ENCODE data around the gene PRDM16. TPM values are rescaled to one million over a fixed set of nuclear protein-coding genes. Genes with fewer than 3 reads are reported as not detected.

Gene PRDM16
- polyA plus RNA-seq, 1 of the 3 experiments (the other 2 are of a cell fraction): not detected

GRCh38 chr1:3064901-3065300 is 4.1 kb upstream of the PRDM16 start:
- WGBS (ENCODE audit: low lambda C conversion rate): 4% methylated on average over 8 of the region's 9 CpGs
- no peak overlapping the region for H2AFZ ChIP-seq (ENCODE audit: low read depth)
- CTCF ChIA-PET: no interaction called here
- H3K9me3 ChIP-seq: no peaks in the 10 kb centered on the region
- H3K9me2 ChIP-seq: no peaks in the 10 kb centered on the region
- H3K27ac ChIP-seq (ENCODE audit: low read depth in 2 of 2, low read length in 1 of 2): no peak overlapping the region
- H3K27me3 ChIP-seq (ENCODE audit: insufficient read depth): peaks cover 45% of the 10 kb centered on the region
- DNase-seq: no peak
- H3K4me3 ChIP-seq (ENCODE audit: low read depth in 2 of 2, low read length in 1 of 2): no peak overlapping the region
- H3K9ac ChIP-seq: no peak overlapping the region
- no peaks in the 10 kb centered on the region for H3K36me3 ChIP-seq (replicated peaks in 1 of 2; ENCODE audit: control insufficient read depth in 1 of 2, insufficient read depth in 2 of 2, low read length in 1 of 2)
- H4K20me1 ChIP-seq (ENCODE audit: insufficient read depth): no peaks in the 10 kb centered on the region
- no peaks in the 10 kb centered on the region for H3K4me1 ChIP-seq (ENCODE audit: control insufficient read depth in 1 of 2, insufficient read depth in 2 of 2, low read depth in 1 of 2, low read length in 1 of 2)
- TF ChIP-seq, protein P1, sequence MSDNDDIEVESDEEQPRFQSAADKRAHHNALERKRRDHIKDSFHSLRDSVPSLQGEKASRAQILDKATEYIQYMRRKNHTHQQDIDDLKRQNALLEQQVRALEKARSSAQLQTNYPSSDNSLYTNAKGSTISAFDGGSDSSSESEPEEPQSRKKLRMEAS (IDR thresholded peaks at IDR 0.05; ENCODE audit: low read depth): no peak
- TF ChIP-seq CHD2 (IDR thresholded peaks at IDR 0.05; ENCODE audit: low read length, partially characterized antibody) (no peak), FOXM1 (IDR thresholded peaks at IDR 0.05; ENCODE audit: low read depth) (no peak), ELF1 (IDR thresholded peaks at IDR 0.05) (no peak), GATA2 (CRISPR knock-in tag; IDR thresholded peaks at IDR 0.05) (no peak), USF1 (IDR thresholded peaks at IDR 0.05; ENCODE audit: borderline replicate concordance, low read depth) (no peak), FOSL2 (IDR thresholded peaks at IDR 0.05; ENCODE audit: borderline replicate concordance, low read depth) (no peak), TAF1 (IDR thresholded peaks at IDR 0.05; ENCODE audit: borderline replicate concordance, low read depth, low read length) (no peak), RAD21 (IDR thresholded peaks at IDR 0.05; ENCODE audit: low read length) (no peak), TCF12 (IDR thresholded peaks at IDR 0.05) (no peak), SMC3 (IDR thresholded peaks at IDR 0.05; ENCODE audit: low read depth, low read length) (no peak), RXRA (IDR thresholded peaks at IDR 0.05; ENCODE audit: borderline replicate concordance, low read depth) (no peak), FOXJ3 (CRISPR knock-in tag; IDR thresholded peaks at IDR 0.05) (no peak)
- TF ChIP-seq, protein P2, sequence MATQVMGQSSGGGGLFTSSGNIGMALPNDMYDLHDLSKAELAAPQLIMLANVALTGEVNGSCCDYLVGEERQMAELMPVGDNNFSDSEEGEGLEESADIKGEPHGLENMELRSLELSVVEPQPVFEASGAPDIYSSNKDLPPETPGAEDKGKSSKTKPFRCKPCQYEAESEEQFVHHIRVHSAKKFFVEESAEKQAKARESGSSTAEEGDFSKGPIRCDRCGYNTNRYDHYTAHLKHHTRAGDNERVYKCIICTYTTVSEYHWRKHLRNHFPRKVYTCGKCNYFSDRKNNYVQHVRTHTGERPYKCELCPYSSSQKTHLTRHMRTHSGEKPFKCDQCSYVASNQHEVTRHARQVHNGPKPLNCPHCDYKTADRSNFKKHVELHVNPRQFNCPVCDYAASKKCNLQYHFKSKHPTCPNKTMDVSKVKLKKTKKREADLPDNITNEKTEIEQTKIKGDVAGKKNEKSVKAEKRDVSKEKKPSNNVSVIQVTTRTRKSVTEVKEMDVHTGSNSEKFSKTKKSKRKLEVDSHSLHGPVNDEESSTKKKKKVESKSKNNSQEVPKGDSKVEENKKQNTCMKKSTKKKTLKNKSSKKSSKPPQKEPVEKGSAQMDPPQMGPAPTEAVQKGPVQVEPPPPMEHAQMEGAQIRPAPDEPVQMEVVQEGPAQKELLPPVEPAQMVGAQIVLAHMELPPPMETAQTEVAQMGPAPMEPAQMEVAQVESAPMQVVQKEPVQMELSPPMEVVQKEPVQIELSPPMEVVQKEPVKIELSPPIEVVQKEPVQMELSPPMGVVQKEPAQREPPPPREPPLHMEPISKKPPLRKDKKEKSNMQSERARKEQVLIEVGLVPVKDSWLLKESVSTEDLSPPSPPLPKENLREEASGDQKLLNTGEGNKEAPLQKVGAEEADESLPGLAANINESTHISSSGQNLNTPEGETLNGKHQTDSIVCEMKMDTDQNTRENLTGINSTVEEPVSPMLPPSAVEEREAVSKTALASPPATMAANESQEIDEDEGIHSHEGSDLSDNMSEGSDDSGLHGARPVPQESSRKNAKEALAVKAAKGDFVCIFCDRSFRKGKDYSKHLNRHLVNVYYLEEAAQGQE (IDR thresholded peaks at IDR 0.05; ENCODE audit: low read depth, low read length): no peak
- no peak overlapping the region for H3K4me2 ChIP-seq
- POLR2A ChIA-PET: no interaction called here
- no peaks in the 10 kb centered on the region for H3K79me2 ChIP-seq (ENCODE audit: insufficient read depth)
- H3F3A ChIP-seq (replicated peaks; ENCODE audit: insufficient read depth): no peaks in the 10 kb centered on the region

DNA sequence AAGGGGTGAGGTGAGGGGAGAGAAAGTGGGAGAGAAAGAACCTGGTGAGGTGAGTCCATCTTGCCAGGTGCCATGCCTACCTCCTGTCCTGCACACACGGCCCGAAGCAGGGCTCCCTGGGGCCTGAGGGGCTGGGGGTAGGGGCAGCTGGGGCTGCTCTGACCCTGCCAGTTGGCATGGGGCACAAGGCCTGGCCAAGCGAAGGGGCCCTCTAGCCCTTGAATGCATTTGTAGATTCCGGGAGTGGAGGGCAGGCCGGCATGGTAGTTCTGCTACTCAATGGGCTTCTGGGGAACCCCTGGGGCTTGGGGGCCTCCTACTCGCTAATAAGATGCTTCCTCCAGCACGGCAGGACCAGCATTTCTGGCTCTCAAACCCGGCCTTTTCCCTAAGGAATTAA is 3.6 kb upstream of the PRDM16 start:
- H3K27me3 ChIP-seq (ENCODE audit: insufficient read depth): peaks cover 45% of the 10 kb centered on the region
- TF ChIP-seq FOSL2 (IDR thresholded peaks at IDR 0.05; ENCODE audit: borderline replicate concordance, low read depth) (no peak), RXRA (IDR thresholded peaks at IDR 0.05; ENCODE audit: borderline replicate concordance, low read depth) (no peak), MXI1 (IDR thresholded peaks at IDR 0.05; ENCODE audit: low read depth, low read length) (no peak), MEF2A (IDR thresholded peaks at IDR 0.05; ENCODE audit: borderline replicate concordance, low read depth) (no peak), NRF1 (IDR thresholded peaks at IDR 0.05; ENCODE audit: low read depth, low read length) (no peak), IRF3 (IDR thresholded peaks at IDR 0.05; ENCODE audit: low read depth, low read length) (no peak), RFX5 (IDR thresholded peaks at IDR 0.05; ENCODE audit: low read length) (no peak), TAF1 (IDR thresholded peaks at IDR 0.05; ENCODE audit: borderline replicate concordance, low read depth, low read length) (no peak), CTCF (IDR thresholded peaks at IDR 0.05) (no peak), CHD2 (IDR thresholded peaks at IDR 0.05; ENCODE audit: low read length, partially characterized antibody) (no peak), FOXJ3 (CRISPR knock-in tag; IDR thresholded peaks at IDR 0.05) (no peak), EP300 (IDR thresholded peaks at IDR 0.05; ENCODE audit: borderline replicate concordance in 1 of 2, low read depth in 1 of 2, low read length in 1 of 2) (no peak)
- TF ChIP-seq, protein P1 (IDR thresholded peaks at IDR 0.05; ENCODE audit: low read depth): no peak

More for the DNA sequence above, 3.6 kb upstream of the PRDM16 start:
- no peak for DNase-seq
- Histone ChIP-seq H3K27ac (ENCODE audit: low read depth in 2 of 2, low read length in 1 of 2) (no peak overlapping the region), H3K4me1 (ENCODE audit: control insufficient read depth in 1 of 2, insufficient read depth in 2 of 2, low read depth in 1 of 2, low read length in 1 of 2) (no peaks in the 10 kb centered on the region), H3K9me2 (no peaks in the 10 kb centered on the region), H3K36me3 (replicated peaks in 1 of 2; ENCODE audit: control insufficient read depth in 1 of 2, insufficient read depth in 2 of 2, low read length in 1 of 2) (no peaks in the 10 kb centered on the region), H3K9me3 (no peaks in the 10 kb centered on the region), H3K9ac (no peak overlapping the region), H3K4me2 (no peak overlapping the region), H2AFZ (ENCODE audit: low read depth) (no peak overlapping the region), H3K79me2 (ENCODE audit: insufficient read depth) (no peaks in the 10 kb centered on the region), H4K20me1 (ENCODE audit: insufficient read depth) (no peaks in the 10 kb centered on the region), H3F3A (replicated peaks; ENCODE audit: insufficient read depth) (no peaks in the 10 kb centered on the region), H3K4me3 (ENCODE audit: low read depth in 2 of 2, low read length in 1 of 2) (no peak overlapping the region)
- CTCF ChIA-PET: interaction anchor here (1.1 to 1.2 kb wide), 2 partner anchors 13 to 359 kb away, joined by 3 to 4 read pairs; no protein-coding TSS in a partner anchor
- WGBS (ENCODE audit: low lambda C conversion rate): 7% methylated on average over 3 of the region's 8 CpGs
- POLR2A ChIA-PET: no interaction called here

Data from SK-N-SH (cell line).